Parathyroid adenoma (tissue), 2 donors: ENCODE measurements around the gene PLA2G10.
"Not testable (repeated sequence)": the region's sequence is repeated elsewhere in the genome, so short reads cannot be mapped to it uniquely, and the experiment has no call there.

Experiments
- H2AFZ ChIP-seq: fragments of 300-600 bp; sonication (generic); one replicate; pipeline ENCODE4 v1.7.0; 2017; ENCODE audit warnings: antibody characterized with exemption, mild to moderate bottlenecking
- H3K27ac ChIP-seq: fragments of 300-600 bp; sonication (generic); one replicate; pipeline ENCODE4 v1.7.0; 2017
- H3K27me3 ChIP-seq: fragments of 300-600 bp; sonication (generic); one replicate; pipeline ENCODE4 v1.7.0; 2017; ENCODE audit warnings: low read length; ENCODE audit not compliant: control insufficient read depth, insufficient read depth
- H3K36me3 ChIP-seq: fragments of 300-600 bp; sonication (generic); one replicate; pipeline ENCODE4 v1.7.0; 2017; ENCODE audit warnings: low read length; ENCODE audit not compliant: control insufficient read depth, insufficient read depth
- H3K4me1 ChIP-seq: fragments of 300-600 bp; sonication (generic); one replicate; pipeline ENCODE4 v1.7.0; 2017; ENCODE audit warnings: control low read depth
- H3K4me2 ChIP-seq: fragments of 300-600 bp; sonication (generic); one replicate; pipeline ENCODE4 v1.7.0; 2017; ENCODE audit warnings: low read length
- H3K4me3 ChIP-seq: fragments of 300-600 bp; sonication (generic); one replicate; pipeline ENCODE4 v1.7.0; 2017; ENCODE audit warnings: low read depth, low read length
- H3K79me2 ChIP-seq: fragments of 300-600 bp; sonication (generic); one replicate; pipeline ENCODE4 v1.7.0; 2017; ENCODE audit warnings: control low read depth
- H3K9ac ChIP-seq: fragments of 300-600 bp; sonication (generic); one replicate; pipeline ENCODE4 v1.7.0; 2017; ENCODE audit warnings: mild to moderate bottlenecking
- H3K9me3 ChIP-seq: fragments of 300-600 bp; sonication (generic); one replicate; pipeline ENCODE4 v1.7.0; 2017; ENCODE audit warnings: low read length; ENCODE audit not compliant: control insufficient read depth
- CTCF ChIP-seq: fragments of 300-600 bp; sonication (generic); IDR thresholded peaks from one replicate; pipeline ENCODE4 v1.7.0; 2017; ENCODE audit warnings: antibody characterized with exemption, mild to moderate bottlenecking
- donor health status: primary hyperparathyroidism.

Gene PLA2G10

GRCh38 chr16:14641926-14642325 is 52.2 kb downstream of the PLA2G10 start:
- Histone ChIP-seq H3K4me2 (no peak overlapping the region), H3K36me3 (no peaks in the 10 kb centered on the region), H3K27ac (no peak overlapping the region), H3K4me3 (no peak overlapping the region), H3K9ac (no peak overlapping the region), H3K27me3 (no peaks in the 10 kb centered on the region), H3K4me1 (peaks cover 6% of the 10 kb centered on the region), H3K79me2 (peaks cover 50% of the 10 kb centered on the region), H3K9me3 (no peaks in the 10 kb centered on the region), H2AFZ (no peak overlapping the region)
- TF ChIP-seq CTCF: no peak

GRCh38 chr16:14641206-14641605 is 52.9 kb downstream of the PLA2G10 start:
- Histone ChIP-seq H3K27me3 (no peaks in the 10 kb centered on the region), H3K4me1 (peaks cover 6% of the 10 kb centered on the region), H3K4me3 (no peak overlapping the region), H3K4me2 (no peak overlapping the region), H3K9ac (no peak overlapping the region), H3K36me3 (no peaks in the 10 kb centered on the region), H3K27ac (no peak overlapping the region), H3K79me2 (peaks cover 49% of the 10 kb centered on the region), H3K9me3 (no peaks in the 10 kb centered on the region), H2AFZ (no peak overlapping the region)
- no peak for TF ChIP-seq CTCF

- no peak for TF ChIP-seq CTCF
- Histone ChIP-seq H2AFZ (peak overlapping the region; percentile 12), H3K27me3 (no peaks in the 10 kb centered on the region), H3K4me2 (no peak overlapping the region), H3K36me3 (no peaks in the 10 kb centered on the region), H3K9me3 (no peaks in the 10 kb centered on the region), H3K4me1 (peaks cover 6% of the 10 kb centered on the region), H3K9ac (no peak overlapping the region), H3K4me3 (no peak overlapping the region), H3K27ac (peak overlapping the region; percentile 48), H3K79me2 (peaks cover 47% of the 10 kb centered on the region)
Observed at GRCh38 chr16:14640538-14640937, 53.6 kb downstream of the PLA2G10 start.

- H3K4me1 ChIP-seq: peaks cover 16% of the 10 kb centered on the region
- peaks cover 36% of the 10 kb centered on the region for H3K79me2 ChIP-seq
- H2AFZ ChIP-seq, H3K27ac ChIP-seq, H3K4me2 ChIP-seq, H3K9ac ChIP-seq, H3K9me3 ChIP-seq, H3K36me3 ChIP-seq, H3K27me3 ChIP-seq, H3K4me3 ChIP-seq: not testable (repeated sequence)
Observed at GRCh38 chr16:14636951-14637240, 57.2 kb downstream of the PLA2G10 start.

- H3K36me3 ChIP-seq, H3K9me3 ChIP-seq, H3K4me2 ChIP-seq, H2AFZ ChIP-seq, H3K4me3 ChIP-seq, H3K27ac ChIP-seq, H3K27me3 ChIP-seq, H3K9ac ChIP-seq: not testable (repeated sequence)
- peaks cover 16% of the 10 kb centered on the region for H3K4me1 ChIP-seq
- peaks cover 36% of the 10 kb centered on the region for H3K79me2 ChIP-seq
Observed at GRCh38 chr16:14636179-14636950, 57.7 kb downstream of the PLA2G10 start.
